Amygdala (tissue), 56 donors: ENCODE measurements around the gene IKZF3.
"Not testable (repeated sequence)": the region's sequence is repeated elsewhere in the genome, so short reads cannot be mapped to it uniquely, and the experiment has no call there.

Source experiments
- DNase-seq, 56 donors: peaks; one replicate each; lab custom pipeline; 2025; lab: John Stamatoyannopoulos, UW

Gene IKZF3

GRCh38 chr17:39787743-39788484 lies 76.2 kb downstream of the IKZF3 start:
- DNase-seq, result no peak

- no peak for DNase-seq
Measured at GRCh38 chr17:39787041-39787440, 77.1 kb downstream of the IKZF3 start.

GRCh38 chr17:39782980-39783379 lies 81.1 kb downstream of the IKZF3 start:
- no peak for DNase-seq

GRCh38 chr17:39782481-39782880 lies 81.6 kb downstream of the IKZF3 start:
- no peak for DNase-seq

- DNase-seq, result no peak
Measured at GRCh38 chr17:39781861-39782213, 82.3 kb downstream of the IKZF3 start.

GRCh38 chr17:39781031-39781860 lies 82.9 kb downstream of the IKZF3 start:
- no peak for DNase-seq

GRCh38 chr17:39777534-39778365 lies 86.4 kb downstream of the IKZF3 start:
- no peak for DNase-seq

- no peak for DNase-seq
Measured at GRCh38 chr17:39776252-39776651, 87.9 kb downstream of the IKZF3 start.

- DNase-seq, result no peak
Measured at GRCh38 chr17:39775031-39775430, 89.1 kb downstream of the IKZF3 start.

GRCh38 chr17:39774047-39774446 lies 90.1 kb downstream of the IKZF3 start:
- no peak for DNase-seq

- DNase-seq, result no peak
Measured at GRCh38 chr17:39772987-39773934, 90.9 kb downstream of the IKZF3 start.

GRCh38 chr17:39772415-39772814 lies 91.7 kb downstream of the IKZF3 start:
- peak in 2 of 56 donors; percentile 5 to 24 for DNase-seq

GRCh38 chr17:39769974-39770587 lies 94.0 kb downstream of the IKZF3 start:
- no peak for DNase-seq

GRCh38 chr17:39767147-39767546 lies 97.0 kb downstream of the IKZF3 start:
- DNase-seq, result no peak

GRCh38 chr17:39765766-39766165 lies 98.3 kb downstream of the IKZF3 start:
- no peak for DNase-seq

GRCh38 chr17:39765175-39765574 lies 98.9 kb downstream of the IKZF3 start:
- DNase-seq, result no peak

- not testable (repeated sequence) for DNase-seq
Measured at GRCh38 chr17:39764171-39764570, 99.9 kb downstream of the IKZF3 start.

GRCh38 chr17:39763051-39763820 lies 100.9 kb downstream of the IKZF3 start:
- no peak for DNase-seq
